Stimulated activated CD4-positive, alpha-beta T cell treated with anti-CD3 and anti-CD28 coated beads, Interleukin-4, amount 100 ng/mL, for 48 hours (primary cell): ENCODE measurements around the gene TMEM131.

Experiments
- DNase-seq, 2 donors: peaks; one replicate each; pipeline ENCODE4 v3.0.0-alpha.2; 2020; ENCODE audit warnings: low read depth in 2 of 2

Gene TMEM131

GRCh38 chr2:97806738-97807618 is 188.8 kb downstream of the TMEM131 start:
- peak; percentile 74 to 75 for DNase-seq

GRCh38 chr2:97805776-97806175 is 190.0 kb downstream of the TMEM131 start:
- DNase-seq, result no peak

GRCh38 chr2:97801028-97801427 is 194.7 kb downstream of the TMEM131 start:
- no peak for DNase-seq

GRCh38 chr2:97798416-97798815 is 197.3 kb downstream of the TMEM131 start:
- DNase-seq, result no peak

GRCh38 chr2:97797355-97797754 is 198.4 kb downstream of the TMEM131 start:
- no peak for DNase-seq

- no peak for DNase-seq
Measured at GRCh38 chr2:97796465-97797126, 199.2 kb downstream of the TMEM131 start.

GRCh38 chr2:97792416-97792815 is 203.3 kb downstream of the TMEM131 start:
- no peak for DNase-seq

GRCh38 chr2:97788986-97789644 is 206.6 kb downstream of the TMEM131 start:
- no peak for DNase-seq

- DNase-seq, result no peak
Measured at GRCh38 chr2:97785818-97786217, 209.9 kb downstream of the TMEM131 start.

- DNase-seq, result no peak
Measured at GRCh38 chr2:97784953-97785352, 210.8 kb downstream of the TMEM131 start.

GRCh38 chr2:97781981-97782380 is 213.8 kb downstream of the TMEM131 start:
- no peak for DNase-seq

GRCh38 chr2:97779141-97779540 is 216.6 kb downstream of the TMEM131 start:
- DNase-seq, result no peak

- no peak for DNase-seq
Measured at GRCh38 chr2:97775074-97775473, 220.7 kb downstream of the TMEM131 start.

GRCh38 chr2:97774425-97774824 is 221.3 kb downstream of the TMEM131 start:
- no peak for DNase-seq

- DNase-seq, result no peak
Measured at GRCh38 chr2:97770445-97770844, 225.3 kb downstream of the TMEM131 start.

GRCh38 chr2:97769711-97770110 is 226.0 kb downstream of the TMEM131 start:
- no peak for DNase-seq

- no peak for DNase-seq
Measured at GRCh38 chr2:97769308-97769707, 226.4 kb downstream of the TMEM131 start.

- no peak for DNase-seq
Measured at GRCh38 chr2:97766567-97766966, 229.2 kb downstream of the TMEM131 start.

GRCh38 chr2:97765933-97766332 is 229.8 kb downstream of the TMEM131 start:
- DNase-seq, result no peak

- DNase-seq, result no peak
Measured at GRCh38 chr2:97764559-97765263, 231.0 kb downstream of the TMEM131 start.

- DNase-seq, result no peak
Measured at GRCh38 chr2:97763176-97763845, 232.4 kb downstream of the TMEM131 start.
